GM19193 (cell line): ENCODE data around the gene NALCN.

Experiments used
- POLR2A ChIP-seq: IDR thresholded peaks from 4 replicates; pipeline ENCODE4 v1.6.1; 2011; ENCODE audit not compliant: insufficient read depth, insufficient read length; ENCODE audit errors: extremely low read depth

NALCN gene

DNA sequence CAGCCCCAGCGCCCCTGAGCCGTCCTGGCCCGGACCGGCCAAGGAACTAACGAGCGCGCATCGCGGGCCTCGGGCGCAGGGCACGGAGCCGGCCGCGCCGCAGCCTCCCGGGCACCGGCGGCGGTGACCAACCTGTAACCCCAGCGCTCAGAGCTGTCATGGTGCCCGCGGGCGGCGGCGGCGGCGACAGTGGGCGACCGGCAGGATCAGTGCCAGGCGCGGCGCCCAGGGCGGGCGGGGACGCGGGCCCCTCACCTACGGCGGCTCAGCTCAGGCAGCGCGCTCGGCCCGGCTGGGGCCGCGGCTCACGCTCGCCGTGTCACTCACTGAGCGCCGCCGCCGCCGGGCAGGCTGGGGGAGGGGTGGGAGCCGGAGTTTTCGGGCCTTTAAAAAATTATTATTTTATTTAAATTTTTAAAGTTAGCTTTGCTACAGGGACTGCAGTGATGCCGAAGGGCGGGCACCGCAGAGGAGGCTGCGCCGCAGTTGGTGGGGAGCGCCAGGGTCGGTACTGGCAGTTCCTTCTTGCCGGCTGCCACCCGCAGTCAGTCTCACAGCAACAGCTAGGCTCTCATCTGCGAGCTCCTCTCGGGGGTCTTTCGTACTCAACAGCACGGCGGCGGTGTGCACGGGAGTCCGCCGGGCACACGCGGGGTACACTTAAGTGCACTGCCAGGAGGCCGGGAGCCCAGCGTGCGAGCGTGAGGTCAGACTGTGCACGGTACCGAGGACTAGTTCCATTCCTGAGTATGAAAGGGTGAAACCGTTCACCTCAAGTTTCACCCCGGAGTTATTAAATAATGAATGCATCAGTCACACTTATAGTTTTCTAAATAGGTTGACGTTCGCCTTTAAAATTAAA lies at the start of gene NALCN:
Gene NALCN (minus strand): TSS at position 328 of the 862 bp plus-strand sequence. CDS start 17,382 bp downstream, outside the sequence.
- no peak for TF ChIP-seq POLR2A

DNA sequence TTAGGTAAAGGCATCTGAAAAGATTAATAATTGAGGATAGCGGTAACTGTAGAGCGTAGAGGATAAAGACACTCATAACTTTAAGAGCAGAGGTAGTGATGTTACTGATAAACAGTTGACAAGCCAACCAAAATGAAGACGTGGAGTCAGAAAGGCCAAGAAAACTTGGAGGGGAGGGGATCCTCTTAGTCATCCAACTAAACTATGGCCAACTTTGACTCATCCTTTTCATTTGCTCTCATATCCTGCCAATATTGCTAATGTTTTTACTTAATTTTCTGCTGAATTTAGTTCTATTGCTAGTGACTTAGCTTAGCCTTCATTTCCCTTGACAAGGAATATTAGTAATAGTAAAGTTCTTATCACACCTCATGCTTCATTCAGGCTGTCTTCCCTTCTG lies 49.6 kb upstream of the NALCN start:
- TF ChIP-seq POLR2A = no peak

DNA sequence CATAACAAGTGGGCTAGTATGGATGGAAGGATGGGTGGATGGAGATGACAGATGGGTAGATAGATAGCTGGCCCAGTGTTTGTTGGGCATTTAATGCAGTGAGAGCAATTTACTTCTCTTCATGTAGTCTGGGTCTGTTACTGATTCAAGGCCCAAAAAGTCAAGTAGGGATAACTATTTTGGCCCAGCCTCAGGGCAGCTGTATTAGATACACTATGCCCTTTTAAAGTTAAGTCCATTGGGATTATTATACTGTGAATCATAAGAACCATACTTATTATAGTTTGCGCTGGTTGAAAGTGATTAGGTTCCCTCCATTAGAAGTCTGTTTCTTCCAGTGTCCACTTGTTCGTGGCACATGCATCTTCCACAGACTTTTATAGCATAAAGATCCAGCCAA lies 40.9 kb upstream of the NALCN start:
- TF ChIP-seq POLR2A = no peak

DNA sequence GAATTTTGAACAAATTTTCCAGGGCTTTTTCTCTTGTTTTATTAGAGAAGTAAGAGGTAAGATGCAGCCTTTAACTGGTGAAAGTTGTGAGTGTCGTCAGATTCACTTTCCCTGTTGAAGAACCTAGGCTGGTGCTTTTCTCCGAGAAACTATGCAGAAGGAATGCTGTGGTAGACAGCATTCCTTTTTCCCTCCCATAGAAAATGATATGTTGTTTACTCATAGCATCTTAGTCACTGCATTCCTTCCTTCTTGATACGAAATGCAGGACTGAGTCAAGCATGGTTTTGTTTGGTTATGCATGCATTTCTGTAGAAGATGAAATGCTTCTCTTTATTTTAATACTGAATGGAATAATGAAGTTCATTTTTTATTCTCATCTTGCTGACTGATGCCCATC lies 39.6 kb upstream of the NALCN start:
- no peak for TF ChIP-seq POLR2A

DNA sequence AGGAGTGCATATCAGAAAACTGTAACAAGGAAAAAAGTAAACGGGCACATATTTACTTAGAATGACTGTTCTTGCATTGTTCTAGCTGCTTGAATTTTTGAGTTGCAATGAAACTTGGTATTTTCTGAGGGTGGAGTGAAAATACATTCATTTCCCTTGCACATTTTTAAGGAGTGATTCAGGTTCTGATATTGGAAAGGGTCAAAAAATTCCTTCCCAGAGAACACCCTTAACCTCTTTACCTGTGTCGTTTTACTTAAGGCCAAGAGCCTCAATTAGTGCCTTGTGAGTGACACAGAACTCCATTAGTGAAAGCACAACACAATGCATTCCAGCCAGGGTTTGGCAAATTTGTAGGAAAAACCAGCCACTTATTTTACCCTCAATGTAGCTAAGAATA lies 38.5 kb upstream of the NALCN start:
- TF ChIP-seq POLR2A = no peak

DNA sequence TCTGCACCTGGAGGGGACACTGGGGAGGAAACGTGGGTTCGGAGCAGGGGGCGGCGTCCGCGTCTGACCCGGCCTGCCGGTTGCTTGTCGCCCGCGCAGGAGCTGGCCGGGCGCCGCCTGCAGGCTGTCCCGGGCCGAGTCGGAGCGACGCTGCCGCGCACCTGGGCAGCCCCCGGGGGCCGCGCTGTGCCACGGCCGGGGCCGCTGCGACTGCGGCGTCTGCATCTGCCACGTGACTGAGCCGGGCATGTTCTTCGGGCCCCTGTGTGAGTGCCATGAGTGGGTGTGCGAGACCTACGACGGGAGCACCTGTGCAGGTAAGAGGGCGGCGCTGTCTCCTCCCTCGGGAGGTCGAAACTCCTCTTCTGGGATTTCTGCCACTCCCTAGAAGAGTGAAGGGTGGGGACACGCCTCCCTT lies 37.5 kb upstream of the NALCN start:
- TF ChIP-seq POLR2A = no peak

DNA sequence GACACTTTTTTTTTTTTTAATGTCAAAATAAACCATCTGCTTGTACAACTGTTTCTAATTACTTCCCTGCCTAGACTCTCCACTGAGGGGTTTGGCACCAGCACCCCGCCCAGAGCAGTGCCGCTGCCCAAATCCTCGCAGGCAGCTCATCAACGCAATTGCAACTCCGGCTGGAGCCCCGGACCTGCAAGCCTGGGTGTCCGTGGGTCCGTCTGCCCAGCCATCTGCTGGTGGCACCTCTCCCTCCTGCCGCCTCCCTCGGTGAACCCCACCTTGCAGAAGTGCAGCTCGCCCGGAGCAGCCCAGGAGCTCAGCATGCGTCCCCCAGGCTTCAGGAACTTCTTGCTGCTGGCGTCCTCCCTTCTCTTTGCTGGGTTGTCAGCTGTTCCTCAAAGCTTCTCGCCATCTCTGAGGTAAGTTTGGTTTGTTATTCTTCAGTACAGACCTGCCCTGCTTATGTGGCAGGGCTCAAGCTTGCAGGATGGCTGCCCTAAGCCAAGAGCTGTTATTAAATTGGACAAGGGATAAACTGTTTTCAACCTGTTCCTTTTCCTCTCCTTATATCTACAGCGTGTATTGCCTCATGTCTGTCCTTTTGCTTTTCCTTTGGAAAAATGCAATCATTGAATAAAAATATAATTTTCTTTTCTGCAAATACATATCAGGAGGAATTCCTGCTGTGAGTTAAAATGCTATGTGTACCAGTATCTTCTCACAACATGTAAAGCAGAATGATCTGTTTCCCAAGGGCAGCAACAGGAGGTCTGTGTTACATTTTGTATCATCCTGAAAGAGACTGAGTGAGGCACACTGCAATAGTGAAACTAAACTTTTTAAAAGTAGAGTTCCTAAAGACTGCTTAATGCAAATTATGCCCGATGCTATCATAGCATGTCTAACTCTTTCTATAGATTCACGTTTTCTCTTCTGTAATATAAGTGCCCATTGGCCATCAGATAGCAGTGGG lies 36.5 kb upstream of the NALCN start, which contains the start of gene ITGBL1:
Gene ITGBL1 (plus strand): TSS at position 157 of the 967 bp plus-strand sequence. CDS start 159 bp downstream, at position 316.
- TF ChIP-seq POLR2A = no peak

DNA sequence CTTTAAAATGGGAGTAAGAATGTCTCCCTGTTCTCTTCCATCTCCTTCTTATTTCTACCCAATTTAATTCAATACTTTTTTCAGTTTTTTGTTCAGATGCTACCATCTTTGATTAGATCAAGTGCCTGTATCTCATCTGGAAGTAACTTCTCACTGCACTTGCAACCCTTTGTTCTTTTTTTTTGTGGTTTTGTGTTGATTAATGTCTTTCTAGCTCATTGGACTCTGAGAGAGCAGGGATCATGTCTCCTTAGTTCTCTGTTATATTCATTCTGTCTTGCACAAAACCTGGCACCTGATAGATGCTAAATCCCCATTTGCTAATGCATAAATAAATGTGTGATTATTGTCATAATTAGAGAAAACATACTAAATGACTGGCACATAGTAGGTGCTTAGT lies 35.3 kb upstream of the NALCN start:
- no peak for TF ChIP-seq POLR2A

DNA sequence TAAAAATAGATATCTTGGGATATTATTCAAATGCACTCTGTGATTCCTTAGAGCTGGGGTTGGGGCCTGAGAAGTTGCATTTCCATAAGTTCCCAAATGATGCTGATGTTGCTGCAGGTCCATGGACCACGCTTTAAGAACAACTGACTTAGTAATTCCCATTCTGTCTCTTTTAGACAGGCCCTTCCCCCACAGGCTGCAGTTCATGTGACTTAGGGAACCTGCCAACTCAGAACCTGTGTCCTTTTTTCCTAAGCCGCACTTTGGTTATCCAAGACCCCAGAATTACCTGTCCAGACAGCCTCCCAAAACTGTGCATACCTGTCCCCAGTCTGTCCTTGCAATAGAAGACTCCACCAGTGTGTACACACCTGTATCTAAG lies 34.4 kb upstream of the NALCN start:
- no peak for TF ChIP-seq POLR2A

DNA sequence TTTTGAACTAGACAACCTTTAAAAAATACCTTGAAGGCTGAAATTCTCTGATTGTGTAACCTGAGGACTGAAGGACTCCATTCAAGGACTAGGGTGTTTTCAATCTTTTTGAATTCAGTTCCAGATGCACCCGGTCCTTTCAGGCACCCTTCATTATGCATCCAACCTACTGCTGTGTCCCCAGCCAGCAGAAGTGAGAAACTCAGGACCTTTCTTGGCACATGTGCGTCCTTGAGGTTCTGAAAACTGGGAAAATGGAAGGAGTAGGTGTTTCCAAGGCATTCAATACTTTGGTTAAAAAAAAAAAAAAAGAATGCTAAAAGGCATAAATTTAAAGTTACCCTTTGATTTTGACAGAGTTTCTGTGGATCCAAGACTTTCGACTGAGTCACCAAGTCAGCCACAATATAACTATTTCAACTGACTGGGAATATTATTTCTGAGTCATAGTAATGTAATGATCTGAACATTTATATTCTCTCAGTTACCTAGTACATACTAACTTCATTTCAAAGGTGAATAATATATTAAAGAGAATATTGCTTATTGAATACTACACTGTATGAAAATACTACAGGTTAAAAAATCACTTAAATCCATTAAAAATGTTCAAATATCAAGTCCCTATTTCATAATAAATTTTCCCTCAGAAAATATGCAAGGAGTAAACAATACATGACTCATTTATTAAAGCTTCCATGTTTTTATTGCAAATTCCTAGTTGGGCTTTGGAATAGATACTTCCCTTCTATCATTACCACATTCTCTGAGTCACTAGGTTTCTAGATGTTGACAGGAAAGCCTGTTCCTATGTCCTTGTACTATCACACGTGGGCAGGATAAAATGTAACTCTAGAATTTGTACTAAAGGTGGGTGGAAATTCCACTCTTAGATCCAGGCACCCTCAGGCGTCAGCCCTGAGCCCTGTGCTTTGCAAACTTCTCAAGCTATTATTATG lies 33.8 kb upstream of the NALCN start:
- no peak for TF ChIP-seq POLR2A

DNA sequence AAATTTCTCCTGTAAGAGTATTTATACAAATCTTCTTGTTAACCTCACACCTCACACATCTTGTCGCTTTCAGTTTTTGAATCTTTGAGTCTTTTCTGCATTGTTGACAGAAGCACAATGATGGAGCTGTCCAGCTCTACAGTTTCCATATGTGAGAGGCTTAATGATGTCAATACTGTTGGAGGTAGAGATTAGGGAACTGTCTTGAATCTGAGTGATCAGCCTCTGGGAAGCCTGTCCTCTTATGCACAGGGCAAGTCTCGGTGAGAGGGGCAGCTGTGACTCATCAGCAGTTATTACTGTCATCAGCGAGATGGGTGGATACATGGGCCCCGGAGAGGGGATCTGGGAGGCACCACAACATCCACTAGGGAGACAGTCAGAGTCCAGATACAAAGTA lies 31.5 kb upstream of the NALCN start:
- TF ChIP-seq POLR2A = no peak

DNA sequence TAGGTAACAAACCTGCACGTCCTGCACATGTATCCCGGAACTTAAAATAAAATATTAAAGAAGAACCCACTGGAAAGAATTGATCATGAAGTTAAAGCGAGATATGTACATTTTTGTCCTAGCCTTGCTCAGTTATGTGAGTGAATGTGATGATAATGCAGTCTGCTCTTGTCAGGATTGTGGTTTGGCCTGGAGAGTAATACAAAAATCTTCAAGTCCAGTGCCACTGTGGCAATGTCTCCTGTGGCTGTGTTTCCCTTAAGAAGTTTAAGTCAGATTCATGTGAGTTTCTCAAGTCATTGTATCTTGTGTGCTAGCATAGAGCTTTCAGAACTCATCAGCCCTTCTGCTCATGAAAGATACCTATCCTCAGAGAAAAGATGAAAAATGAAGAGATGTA lies 18.2 kb upstream of the NALCN start:
- TF ChIP-seq POLR2A = no peak

DNA sequence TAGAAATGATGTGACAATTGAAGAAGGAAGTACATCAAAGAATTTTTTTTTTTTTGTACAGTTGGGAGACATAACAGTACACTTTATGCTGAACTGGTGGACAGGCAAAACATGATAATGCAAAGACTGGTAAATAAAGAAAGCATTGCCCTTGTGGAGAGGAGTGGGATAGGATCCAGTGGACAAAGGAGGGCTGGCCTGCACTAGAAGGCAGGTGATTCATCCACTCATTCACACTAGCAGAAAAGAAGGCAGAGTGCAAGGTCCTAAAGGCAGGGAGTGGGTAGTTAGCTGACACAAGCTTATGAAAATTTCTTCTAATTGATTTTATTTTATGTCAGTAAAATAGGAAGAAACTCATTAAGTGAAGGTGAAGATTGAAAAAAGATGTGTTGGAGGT lies 17.6 kb upstream of the NALCN start:
- TF ChIP-seq POLR2A = no peak

DNA sequence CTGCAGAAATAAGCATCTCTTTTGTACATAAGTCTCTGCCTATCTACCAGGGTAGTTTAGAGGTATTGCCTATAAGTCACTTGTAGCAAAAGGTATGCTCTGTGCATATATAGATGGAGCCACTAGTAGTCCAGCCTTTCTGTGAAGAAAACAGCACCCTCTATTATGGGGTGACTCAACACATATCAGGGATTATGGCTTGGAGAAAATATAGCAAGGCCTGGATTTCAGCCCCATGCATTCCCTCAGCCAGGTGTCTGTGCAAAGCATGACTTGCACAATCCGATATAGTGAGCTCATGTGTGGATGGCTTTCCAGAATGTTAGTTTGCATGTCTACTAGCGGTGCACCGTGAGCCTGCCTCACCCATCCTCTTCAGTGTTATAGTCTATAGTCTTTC lies 13.4 kb upstream of the NALCN start:
- TF ChIP-seq POLR2A = no peak

DNA sequence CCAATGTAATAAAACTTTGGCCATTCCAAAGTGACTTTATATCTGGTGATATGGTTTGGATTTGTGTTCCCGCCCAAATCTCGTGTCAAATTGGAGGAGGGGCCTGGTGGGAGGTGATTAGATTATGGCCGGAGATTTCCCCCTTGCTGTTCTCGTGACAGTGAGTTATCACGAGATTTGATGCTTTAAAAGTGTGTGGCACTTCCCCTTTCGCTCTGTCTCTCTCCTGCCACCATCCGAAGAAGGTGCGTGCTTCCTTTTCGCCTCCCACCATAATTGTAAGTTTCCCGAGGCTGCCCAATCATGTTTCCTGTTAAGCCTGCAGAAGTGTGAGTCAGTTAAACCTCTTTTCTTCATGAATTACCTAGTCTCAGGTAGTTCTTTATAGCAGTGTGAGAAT lies 9.3 kb upstream of the NALCN start:
- no peak for TF ChIP-seq POLR2A

DNA sequence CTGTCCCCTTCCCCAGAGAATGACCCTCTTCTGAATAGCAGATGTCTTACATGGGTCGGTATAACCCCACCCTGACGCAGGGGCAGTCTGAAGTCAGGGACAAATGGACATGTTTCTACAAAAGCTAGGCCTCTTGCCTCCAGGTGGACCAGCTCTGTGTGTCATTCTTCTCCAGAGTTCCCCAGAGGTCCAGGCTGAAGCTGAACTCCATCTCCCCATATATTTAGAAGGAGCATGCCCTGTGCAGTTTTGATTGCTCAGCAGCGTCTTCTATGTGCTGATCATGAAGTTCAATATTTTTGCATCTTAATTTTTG lies 8.8 kb upstream of the NALCN start:
- TF ChIP-seq POLR2A = no peak
